NCI-H1417 (cell line): Measurements from ENCODE around the gene TDRKH.

Source experiments
- DNase-seq, 3 experiments: peaks; one replicate each; lab custom pipeline; 2025; lab: John Stamatoyannopoulos, UW

TDRKH gene

DNA sequence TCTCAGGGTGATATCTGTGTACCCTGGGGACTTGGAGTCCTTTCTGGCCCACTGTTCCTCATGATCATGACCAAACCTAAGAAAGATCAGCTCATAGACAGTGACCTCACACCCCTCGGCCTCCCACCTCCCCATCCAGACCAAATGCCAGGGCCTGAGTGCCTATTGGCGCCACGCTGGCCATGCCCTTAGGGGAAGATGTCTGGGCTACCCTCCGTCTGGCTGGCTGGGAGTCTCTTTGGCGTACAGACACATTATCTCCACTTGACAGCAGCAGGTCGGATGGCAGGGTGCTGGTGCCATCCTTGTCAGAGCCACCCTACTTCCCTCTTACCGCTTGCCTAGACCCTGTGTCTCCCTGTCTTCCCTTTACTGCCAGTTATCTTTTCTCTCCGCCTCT is 32.9 kb upstream of the TDRKH start:
- no peak for DNase-seq

DNA sequence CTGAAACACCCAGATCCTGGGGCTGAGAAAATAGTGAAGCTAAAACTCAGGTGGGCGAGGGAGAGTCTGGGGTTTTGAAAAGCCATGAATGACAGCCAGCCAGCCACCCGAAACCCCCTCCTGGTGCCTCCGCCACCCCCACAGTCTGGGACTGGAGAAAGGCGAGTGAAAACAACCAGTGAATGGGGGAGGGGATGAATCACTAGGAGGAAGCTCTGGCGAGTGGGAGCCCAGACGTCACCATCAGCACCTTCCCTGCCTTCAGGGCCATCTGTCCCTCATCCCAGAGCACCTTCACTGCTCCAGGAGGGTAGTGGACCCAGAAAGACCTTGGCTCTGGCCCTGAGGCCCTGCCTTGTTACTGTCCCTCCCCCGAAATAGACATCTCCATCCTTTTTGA is 32.1 kb upstream of the TDRKH start:
- DNase-seq, result no peak

DNA sequence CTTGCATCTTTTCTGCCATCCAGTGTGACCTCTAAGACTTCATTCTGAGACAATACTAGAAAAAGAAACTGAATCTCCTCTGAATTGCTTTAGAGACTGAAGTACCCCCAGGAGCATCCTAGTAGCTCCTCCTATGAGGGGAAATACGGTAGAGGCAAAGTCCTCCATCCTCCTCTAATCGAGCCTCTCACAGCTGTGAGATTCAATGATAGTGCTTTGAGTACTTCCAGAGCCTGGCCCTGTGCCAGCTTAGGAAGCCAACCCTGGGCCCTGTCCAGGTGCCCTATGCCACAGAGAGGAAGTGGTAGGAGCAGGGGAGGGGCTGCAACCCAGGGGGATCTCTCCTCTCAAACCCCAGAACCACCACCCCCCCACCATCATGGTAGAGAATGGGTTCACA is 30.6 kb upstream of the TDRKH start:
- peak; percentile 25 to 85 (median 72) for DNase-seq

DNA sequence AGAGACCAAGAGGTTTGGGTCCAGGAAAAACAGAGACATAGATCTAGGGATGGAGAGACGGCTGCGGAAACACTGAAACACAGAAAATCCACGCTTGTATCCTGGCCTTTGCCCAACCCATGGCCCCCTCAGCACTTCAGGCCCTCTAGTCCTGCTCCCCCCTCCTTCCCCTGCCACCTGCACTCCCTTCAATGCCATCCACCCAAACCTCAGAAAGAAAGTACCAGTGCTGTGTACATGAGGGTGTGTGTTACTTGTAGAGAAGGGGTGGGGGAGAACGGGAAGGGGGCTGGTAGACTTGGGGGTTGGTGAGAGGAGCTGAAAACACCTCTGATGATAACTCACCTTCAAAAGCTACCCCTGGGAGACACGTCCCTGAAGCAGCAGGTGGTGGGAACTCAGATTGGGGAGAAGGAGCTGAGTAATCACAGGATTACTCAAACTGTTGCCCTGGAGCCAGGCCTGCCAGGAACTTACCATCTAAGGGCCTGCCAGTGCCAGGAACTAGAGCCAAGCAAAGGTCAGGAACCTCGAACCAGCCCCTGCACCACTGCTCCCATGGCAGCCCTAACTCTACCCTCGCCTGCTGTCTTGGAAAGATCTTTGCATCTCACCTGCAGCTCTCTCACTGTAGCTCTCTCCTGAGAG is 29.8 kb upstream of the TDRKH start:
- DNase-seq, result no peak

DNA sequence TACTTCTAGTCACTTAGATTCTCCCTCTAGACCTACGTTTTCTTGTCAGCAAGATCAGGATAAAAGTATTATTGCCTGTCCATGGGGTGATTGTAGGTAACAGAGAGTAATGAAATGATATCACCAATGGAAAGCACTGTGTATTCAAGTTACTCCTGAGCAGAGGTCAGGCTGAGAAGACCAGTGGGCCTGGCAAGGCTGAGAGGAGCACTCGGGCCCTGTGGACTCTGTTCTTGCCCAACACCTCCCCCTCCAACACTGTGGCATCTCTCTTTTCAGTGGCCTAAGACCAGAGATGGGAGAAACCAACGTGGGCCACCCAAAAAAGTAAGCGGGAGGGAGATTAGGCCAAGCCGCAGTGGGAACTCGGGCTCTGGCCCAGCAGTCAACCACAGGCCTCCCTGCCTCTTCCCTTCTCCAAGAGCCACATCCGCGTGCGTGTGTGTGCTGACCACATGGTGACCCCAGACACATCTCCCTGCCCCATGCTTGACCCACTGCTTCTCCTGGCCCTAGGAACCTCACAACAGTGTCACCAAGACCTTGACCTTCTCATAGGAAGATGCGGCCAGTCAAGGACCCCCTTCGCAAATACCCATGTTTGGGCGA is 29.0 kb upstream of the TDRKH start:
- no peak for DNase-seq

DNA sequence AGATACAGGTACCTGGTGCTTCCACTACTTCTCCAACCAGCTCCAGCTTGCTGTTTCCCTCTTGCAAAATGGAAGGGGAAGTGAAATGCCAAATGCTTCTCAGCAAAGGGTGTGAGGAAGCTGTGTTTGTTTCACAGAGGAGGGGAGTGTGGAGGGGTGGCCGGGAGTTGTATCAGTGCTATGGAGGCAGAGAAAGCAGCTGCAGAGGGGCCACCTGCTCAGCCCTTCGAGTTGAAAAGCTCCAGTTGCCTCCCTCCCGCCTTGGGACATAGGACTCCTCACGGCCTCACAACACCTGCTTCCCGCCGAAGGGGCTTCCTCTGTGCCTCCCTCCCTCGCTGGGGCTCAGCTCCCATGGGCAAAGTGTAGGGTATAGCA is 27.0 kb upstream of the TDRKH start:
- peak in 2 of 3 experiments; percentile 43 to 60 for DNase-seq

DNA sequence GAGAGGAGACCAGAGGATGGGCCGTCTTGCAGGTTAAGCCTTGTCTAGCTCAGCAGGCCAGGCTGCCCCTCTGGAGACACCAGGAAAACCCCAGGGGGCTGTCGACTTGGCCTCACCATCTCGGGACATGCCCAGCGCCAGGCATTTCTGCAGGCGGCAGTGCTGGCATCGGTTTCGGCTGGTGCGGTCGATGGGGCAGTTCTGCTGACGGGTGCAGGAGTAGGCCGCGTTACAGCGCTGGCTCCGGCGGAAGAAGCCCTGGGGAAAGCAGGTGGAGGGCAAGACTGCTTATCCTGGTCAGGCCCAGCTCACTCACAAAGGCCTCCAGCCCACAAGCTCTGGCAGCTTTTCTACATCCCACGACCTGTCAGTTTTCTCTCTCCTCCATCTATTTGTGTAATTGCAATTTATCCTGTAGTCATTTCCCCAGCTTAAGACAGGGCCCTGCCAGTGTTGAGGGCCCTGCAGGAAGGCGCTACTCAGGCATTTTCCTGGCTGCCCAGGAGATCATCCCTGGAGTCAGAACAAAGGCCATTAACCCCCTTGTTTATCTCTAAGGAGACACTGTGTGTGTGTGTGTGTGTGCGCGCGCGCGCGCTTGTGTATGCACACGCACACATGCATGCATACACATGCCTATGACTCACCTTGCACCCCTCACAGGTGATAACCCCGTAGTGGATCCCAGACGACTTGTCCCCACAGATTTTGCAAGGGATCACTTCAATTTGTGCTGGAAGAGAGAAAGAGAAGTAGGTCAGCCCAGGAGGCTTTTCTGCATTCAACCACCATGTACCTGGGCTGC is 26.4 kb upstream of the TDRKH start:
- DNase-seq, result peak in 2 of 3 experiments; percentile 43 to 60

DNA sequence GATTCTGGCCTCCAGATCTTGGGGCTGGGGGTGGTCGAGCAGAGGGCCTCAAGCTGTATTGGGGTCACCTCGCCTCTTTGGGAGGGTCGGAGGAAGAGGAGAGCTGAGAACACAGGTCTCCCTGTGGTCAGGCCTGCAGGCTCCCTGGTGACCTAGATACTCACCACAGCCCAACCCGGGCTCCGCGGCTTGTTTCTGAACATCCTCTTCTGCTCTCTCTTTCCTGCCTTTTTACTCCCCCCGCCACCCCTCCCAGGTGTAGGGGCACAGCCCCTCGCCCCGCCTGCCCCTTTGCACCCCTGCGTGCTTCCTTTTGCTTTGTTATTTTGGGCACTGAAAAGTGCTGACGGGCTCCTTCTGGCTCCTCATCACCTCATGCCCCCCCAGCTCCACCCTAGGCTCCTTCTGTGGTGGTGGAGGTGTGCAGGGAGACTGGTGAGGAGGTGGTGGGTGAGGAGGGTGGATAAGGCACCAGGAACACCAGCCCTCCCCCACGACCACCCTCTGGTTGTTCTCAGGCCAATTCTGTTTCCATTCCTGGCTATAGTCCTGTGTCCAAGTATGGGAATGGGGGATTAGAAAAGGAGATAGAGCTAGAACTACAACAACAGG is 25.5 kb upstream of the TDRKH start:
- DNase-seq, result no peak

DNA sequence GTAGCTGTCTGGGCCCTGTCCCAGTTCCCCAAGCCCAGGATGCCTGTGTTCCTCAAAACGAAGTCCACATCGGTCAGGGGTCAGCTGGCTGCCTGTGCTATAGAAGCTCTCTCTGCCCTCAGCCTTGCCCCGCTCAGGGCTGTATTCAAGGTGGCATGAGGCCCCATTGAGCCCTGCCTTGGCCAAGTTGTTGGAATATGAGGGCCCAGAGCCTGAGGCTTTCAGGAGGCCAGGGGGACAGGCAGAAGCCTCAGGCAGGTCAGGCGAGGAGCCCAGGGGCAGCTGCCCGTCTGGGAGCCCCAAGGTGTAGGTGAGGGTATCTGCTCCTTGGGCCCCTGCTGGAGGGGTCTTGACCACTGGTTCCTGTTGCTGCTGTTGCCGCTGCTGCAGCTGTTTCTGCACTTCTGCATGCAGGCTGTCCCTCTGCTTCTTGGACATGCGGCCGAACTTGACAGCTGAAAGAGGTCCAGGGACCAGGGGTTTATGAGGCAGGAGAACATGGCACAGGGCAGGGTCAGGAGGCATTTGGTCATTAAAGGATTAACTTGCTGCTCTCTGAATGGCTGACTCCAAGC is 24.8 kb upstream of the TDRKH start:
- no peak for DNase-seq

DNA sequence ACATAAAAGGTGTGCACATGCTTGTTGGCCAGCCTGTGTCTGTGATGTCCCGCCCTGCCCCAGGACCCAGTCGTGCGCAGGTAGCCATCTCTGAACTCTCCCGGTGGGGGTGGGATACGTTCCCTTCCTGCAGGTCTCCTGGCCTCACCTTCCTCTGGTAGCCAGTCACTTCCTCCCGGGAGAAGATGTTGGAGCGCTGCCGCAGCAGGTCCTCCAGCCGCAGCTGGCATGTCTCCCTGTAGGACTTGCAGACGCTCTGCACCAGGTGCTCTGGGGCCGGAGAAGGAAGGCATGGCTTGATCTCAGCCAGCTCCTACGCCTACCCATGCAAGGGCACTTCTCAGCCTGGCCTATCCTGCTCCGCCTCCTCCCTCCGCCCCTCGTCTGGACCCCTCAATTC is 24.1 kb upstream of the TDRKH start:
- DNase-seq, result no peak

DNA sequence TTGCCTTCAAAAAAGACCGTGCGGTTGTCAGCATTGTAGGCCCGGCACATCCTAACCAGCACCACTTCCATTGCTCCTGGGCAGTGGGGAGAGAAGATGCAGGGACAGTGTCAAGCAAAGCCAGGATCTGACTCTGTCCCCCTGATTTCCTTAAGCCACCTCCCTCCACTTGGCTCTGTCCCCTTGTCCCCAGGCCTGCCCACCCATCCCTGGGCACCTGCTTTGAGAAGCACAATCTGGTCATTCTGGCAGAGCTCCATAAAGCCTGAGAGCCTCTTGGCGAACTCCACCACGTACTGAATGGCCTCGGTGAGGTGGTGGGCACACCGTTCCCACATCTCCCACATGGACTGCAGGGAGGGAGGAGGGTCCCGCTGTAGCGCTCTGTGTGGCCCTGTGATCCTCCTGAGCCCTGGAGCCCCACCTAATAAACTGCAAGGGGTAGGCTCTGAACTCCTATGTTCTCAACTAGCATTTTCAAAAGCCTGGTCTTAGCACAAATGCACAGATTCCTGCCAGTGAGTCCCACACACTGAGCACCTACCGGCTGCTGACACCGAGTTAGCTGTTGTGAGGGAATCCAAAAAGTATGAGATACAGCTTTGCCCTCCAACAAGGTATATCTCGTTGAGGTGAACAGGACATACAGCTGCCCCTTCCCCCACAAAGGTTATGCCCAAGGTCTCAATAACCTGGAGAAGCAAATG is 23.1 kb upstream of the TDRKH start:
- no peak for DNase-seq

DNA sequence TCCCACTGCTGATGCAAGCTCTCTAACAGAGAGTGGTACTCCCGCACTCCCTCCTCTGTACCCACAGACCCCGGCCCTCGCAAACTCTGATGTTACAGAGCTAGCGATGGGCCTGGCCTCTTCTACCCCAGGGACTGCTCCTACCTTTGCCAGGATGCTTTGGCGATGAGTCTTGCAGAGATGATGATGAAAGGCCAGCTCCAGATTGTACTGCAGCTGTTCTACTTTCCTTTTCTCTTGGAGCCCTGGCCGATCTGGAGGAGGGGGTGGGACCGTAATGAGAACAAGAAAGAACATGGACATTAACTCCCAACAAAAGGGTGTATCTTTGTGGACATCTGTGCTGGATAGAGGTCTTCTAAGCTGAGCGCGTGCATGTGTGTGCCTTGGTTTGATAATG is 20.9 kb upstream of the TDRKH start:
- DNase-seq, result no peak

DNA sequence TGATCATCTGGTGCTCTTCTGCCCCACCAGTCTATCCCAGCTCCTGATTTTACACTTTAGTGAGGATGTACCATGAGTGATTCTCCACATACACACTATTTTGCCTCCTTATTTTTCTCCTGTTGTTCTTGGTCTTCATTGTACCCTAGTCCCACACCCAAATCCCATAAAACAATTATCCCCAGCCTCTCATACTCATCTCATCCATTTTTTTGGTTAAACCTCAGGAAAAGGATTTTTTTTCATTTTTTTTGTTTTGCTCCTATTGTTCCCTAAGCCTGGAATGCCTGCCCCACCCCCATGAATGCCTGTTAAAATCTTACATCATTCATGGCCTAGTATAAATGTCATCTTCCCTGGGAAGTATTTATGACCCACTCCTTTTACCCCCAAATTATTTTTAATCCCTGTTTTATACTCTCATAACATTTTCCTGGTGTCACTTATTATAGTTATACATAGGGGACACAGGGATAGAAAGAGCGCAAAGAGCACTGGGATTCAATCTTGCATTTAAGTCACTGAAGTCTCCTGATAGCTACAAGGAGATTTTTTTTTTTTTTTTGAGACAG is 19.8 kb upstream of the TDRKH start:
- DNase-seq, result no peak

DNA sequence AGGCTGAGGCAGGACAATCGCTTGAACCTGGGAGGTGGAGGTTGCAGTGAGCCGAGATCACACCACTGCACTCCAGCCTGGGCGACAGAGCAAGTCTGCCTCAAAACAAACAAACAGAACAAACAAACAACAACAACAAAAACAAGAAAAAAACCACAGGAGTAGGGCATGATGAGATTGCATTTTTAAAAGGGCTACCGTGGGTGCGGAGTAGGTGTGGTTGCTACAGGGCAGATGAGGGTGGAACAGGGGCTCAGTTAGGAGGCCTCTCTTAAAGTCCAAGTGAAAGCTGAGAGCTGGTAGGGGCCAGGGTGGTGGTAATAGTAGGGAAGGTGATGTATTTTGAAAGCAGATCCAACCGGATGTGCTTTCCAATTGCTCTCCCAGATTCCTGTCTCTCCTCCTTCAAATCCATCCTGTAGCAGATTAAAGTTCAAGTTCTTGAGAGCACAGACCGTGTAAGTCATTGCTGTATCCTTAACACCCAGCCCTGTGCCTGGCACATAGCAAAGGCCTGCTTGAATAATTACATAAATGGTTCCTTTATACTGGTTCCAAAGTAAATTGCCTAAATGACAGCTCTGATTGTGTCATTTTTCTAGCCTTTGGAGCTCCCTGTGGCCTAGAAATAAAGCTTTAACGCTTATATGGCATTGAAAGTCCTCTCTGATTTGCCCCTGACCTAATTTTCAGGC is 19.1 kb upstream of the TDRKH start:
- DNase-seq, result no peak

DNA sequence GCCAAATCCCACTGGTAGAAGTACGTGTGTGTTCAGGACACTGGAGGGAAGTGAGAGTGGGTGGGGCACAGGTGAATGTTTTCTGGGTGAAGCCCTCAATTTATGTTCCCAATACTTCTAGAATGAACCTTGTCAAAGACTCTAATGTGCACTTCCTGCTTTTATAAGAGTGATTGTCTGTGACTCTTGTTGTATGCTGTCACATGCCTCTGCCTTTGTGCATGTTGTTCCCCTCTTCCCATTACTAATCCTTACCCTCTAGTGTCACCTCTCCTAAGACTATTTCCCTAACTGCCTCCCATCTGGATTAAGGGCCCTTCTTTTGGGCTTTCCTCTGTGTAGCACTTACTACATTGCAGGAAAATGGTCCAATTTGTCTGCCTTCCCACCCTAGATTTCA is 17.5 kb upstream of the TDRKH start:
- DNase-seq, result no peak

DNA sequence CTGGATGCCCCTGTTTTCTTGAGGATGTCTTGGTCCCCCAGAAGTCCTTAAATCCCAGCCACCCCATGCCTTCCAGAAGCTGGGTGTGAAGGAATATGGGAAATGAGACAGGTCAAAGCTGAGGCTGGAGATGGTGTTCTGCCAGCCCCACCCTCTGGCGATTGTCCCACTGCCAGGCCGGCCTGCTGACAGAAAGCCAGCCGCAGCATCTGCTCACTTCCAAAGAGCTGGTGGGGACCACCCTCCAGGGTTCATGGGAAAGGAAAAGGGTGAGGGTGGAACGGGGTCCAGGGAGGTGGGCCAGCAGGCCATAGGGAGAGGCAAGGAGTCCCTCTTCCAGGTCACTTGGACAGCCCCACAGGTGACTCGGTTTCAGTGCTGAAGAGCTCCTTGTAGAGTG is 16.8 kb upstream of the TDRKH start:
- DNase-seq, result no peak

DNA sequence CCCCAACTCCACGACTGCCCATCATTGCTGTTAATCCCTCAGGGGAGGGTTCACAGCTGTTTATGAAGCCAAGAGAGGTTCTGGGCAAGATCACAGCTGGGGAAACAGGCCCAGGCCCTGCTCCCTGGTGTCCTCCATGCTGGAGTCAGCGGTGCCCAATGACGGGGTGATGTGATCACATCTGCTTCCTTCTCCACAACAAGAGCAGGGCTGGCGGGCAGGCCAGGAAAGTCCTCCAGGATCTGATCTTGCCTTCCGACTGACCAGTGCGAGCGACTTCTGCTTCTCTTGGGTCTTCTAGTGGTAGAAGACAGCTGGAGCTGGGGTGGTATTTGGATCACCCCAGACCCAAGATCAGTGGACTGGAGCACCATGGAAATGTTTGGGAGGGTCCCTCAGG is 15.9 kb upstream of the TDRKH start:
- DNase-seq, result no peak

DNA sequence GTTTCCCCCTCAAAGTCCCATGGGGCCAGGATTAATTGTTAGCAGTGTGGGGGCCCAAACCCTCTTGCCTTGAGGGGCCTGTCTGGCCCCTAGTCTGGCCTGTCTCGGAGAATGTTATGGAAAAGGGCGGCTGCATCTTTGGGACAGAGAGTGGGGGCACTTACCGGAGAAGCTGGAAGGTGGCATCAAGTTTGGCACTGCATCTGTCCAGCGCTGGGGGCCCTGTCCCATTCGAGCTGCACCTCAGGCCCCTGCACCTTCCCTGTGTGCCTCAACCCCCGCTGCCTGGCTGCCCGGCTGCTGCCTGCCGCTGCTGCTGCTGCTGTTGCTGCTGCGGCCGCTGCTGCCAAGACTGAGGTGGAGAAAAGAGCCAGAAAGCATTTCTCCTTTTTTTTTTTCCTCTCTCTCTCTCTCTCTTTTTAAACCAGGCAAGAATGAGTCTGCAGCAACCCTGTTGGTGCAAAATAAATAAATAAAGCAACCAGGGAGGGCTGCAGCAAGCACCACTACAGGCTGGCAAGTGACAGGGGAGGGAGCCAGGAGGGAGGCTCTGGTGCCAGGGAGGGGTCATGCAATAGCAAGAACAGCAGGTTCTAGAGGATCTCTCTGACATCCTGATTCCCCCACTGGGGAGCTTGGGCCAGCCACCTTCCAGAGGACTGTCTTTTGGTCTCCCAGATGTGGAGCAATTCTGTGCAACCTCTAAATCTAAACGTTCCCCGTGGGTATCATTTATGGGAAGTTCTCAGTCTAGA is 14.9 kb upstream of the TDRKH start, which contains the start of gene LINGO4:
Gene LINGO4, minus strand, starts transcription at position 354 of the 755 bp plus-strand sequence. CDS start 2,715 bp downstream, outside the sequence.
- DNase-seq, result no peak

DNA sequence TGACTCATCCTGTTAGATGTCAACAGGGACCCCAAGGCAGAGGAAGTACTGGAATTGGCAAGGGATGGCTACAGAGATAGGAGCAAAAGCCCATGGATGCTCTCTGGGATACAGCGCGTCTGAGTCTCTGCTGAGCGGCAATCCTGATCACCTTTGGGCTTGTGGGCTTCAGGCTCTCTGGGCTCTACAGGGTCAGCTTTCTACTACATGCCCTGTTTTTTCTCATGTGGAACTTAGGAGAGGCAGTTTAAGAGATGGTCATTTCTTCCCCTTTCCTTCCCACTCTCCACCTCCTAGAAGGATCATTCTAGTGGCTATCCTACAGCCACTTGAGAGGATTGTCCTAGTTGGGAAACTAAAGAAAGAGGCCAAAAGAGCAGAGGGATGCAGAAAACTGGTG is 13.6 kb upstream of the TDRKH start:
- DNase-seq, result no peak

DNA sequence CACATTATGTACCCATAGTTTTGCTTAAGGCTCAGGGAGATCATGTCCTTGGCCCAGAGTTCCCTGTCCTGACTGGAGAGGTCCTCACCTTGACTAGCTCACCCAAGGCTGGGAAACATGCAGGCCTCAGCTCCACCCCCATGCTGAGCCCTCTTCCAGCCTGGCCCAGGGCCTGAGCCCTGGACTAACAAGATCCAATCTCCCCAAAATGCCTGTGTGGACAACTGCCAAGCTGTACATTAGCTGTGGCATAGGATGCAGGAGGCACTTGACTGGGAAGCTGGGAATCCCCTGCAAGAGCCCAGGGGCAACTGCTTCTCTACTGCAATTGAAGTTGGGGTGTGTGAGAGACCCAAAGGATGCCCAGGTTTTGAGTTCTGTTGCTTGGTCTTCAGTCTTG is 12.9 kb upstream of the TDRKH start:
- no peak for DNase-seq
